A549 treated with Mapracorat at 1 μM for 4 hours (cell line): ENCODE results near the gene PHLPP2. TPM values are rescaled to one million over a fixed set of nuclear protein-coding genes. Genes with fewer than 3 reads are reported as not detected.

Experiments used
- total RNA-seq: library from RNA; stranded (reverse); fragments of 200-300 nt; extraction: Qiagen RNA extraction; gene quantifications from 5 replicates; pipeline ENCODE4 v1.2.3, GENCODE V29; 2022

The PHLPP2 gene
- total RNA-seq = 9.7 to 12.2 TPM (median 10.3 TPM) in 5 replicates

GRCh38 chr16:71724320-71724751 is at the start of gene PHLPP2:
Gene PHLPP2 (minus strand): TSS chr16:71724701. CDS start chr16:71714795, 9,906 bp downstream.

DNA sequence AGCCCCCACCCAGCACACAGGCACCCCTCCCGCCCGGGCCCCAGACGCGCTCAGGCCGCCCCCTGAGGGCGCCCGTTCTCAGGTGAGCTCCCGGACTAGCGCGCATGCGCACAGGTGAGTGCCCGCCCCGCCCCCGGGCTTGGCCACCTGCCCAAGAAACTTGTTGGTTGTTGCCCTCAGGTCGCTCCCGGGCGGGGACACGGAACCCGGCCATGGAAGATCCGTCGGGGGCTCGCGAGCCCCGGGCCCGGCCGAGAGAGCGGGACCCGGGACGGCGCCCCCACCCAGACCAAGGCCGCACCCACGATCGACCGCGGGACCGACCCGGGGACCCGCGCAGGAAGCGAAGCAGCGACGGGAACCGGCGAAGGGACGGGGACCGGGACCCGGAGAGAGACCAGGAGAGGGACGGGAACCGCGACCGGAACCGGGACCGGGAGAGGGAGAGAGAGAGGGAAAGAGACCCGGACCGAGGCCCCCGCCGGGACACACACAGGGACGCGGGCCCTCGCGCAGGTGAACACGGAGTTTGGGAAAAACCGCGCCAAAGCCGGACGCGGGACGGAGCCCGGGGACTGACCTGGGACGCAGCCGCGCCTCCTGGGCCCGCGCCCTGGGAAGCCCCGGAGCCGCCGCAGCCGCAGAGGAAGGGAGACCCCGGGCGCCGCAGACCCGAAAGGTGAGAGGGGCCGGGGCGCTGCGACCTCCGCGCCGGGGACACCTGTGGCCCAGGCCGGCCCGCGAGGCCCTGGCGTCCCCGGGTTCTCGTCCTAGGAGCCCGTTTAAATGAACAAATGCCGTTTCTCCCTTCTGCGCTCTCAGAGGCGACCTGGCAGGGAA is 98.3 kb downstream of the PHLPP2 start, which contains the start of gene MARVELD3:
Gene MARVELD3 (plus strand): TSS at position 167 of the 840 bp plus-strand sequence. CDS start 46 bp downstream, at position 213.

Other genes with a start within 250 kb of the PHLPP2 start
- 1.3 to 1.9 TPM (median 1.7 TPM) in 5 replicates for gene ZNF19, start 235.4 kb downstream of the PHLPP2 start, total RNA-seq
- gene CHST4, start 198.3 kb downstream of the PHLPP2 start, total RNA-seq = 0.08 TPM in 1 of 5 replicates, not detected in the others
- gene TAT, start 147.6 kb downstream of the PHLPP2 start, total RNA-seq = 0.04 to 0.05 TPM in 2 of 5 replicates, not detected in the others
- gene MARVELD3, start 98.5 kb downstream of the PHLPP2 start, total RNA-seq = 0.19 to 0.34 TPM (median 0.29 TPM) in 5 replicates
- gene AP1G1, start 84.1 kb upstream of the PHLPP2 start, total RNA-seq = 40.3 to 50.3 TPM (median 44.1 TPM) in 5 replicates
- gene ATXN1L, start 121.3 kb upstream of the PHLPP2 start, total RNA-seq = 13.5 to 19.0 TPM (median 17.5 TPM) in 5 replicates
- gene ZNF821, start 159.5 kb upstream of the PHLPP2 start, total RNA-seq = 3.1 to 5.3 TPM (median 4.1 TPM) in 5 replicates
- 159 to 183 TPM (median 169 TPM) in 5 replicates for gene IST1, start 170.8 kb upstream of the PHLPP2 start, total RNA-seq